Activated CD8-positive, alpha-beta memory T cell treated with anti-CD3 and anti-CD28 coated beads, Interleukin-2, amount 10 ng/mL, durations not matched to agents 7 days and 5 days (primary cell): ENCODE data around the gene DKKL1. TPM values are rescaled to one million over a fixed set of nuclear protein-coding genes. Genes with fewer than 3 reads are reported as not detected.

ENCODE experiments used
- ATAC-seq: fragments of 150-1000 bp; cut with Tn5 transposase; one replicate; pipeline ENCODE4 v1.10.0; 2021; ENCODE audit warnings: moderate library complexity
- CTCF ChIA-PET: fragments of 350-600 bp; sonication (Branson Sonifier 250); formaldehyde crosslinking; loops from one replicate; lab custom pipeline; 2021; ENCODE audit warnings: antibody characterized with exemption; lab: Charles Lee
- DNase-seq: peaks from one replicate; pipeline ENCODE4 v3.0.0-alpha.2; 2020
- H3K27ac Mint-ChIP-seq: one replicate; pipeline ENCODE4 v1.8.0; 2021; ENCODE audit warnings: mild to moderate bottlenecking, mixed read lengths
- H3K27me3 Mint-ChIP-seq: one replicate; pipeline ENCODE4 v1.8.0; 2021; ENCODE audit warnings: mixed read lengths
- H3K36me3 Mint-ChIP-seq: one replicate; pipeline ENCODE4 v1.8.0; 2021; ENCODE audit warnings: mild to moderate bottlenecking, mixed read lengths
- H3K4me1 Mint-ChIP-seq: one replicate; pipeline ENCODE4 v1.8.0; 2021; ENCODE audit warnings: mixed read lengths
- H3K4me3 Mint-ChIP-seq: one replicate; pipeline ENCODE4 v1.8.0; 2021; ENCODE audit warnings: mild to moderate bottlenecking, moderate library complexity, mixed read lengths
- H3K9me3 Mint-ChIP-seq: one replicate; pipeline ENCODE4 v1.8.0; 2022; ENCODE audit warnings: low read depth, mixed read lengths
- total RNA-seq, 2 experiments: library from RNA; stranded (reverse); gene quantifications; one replicate each; pipeline ENCODE4 v1.2.3, GENCODE V29; 2021

The DKKL1 gene
- total RNA-seq, 2 experiments from 2014 or later, result not detected

DNA sequence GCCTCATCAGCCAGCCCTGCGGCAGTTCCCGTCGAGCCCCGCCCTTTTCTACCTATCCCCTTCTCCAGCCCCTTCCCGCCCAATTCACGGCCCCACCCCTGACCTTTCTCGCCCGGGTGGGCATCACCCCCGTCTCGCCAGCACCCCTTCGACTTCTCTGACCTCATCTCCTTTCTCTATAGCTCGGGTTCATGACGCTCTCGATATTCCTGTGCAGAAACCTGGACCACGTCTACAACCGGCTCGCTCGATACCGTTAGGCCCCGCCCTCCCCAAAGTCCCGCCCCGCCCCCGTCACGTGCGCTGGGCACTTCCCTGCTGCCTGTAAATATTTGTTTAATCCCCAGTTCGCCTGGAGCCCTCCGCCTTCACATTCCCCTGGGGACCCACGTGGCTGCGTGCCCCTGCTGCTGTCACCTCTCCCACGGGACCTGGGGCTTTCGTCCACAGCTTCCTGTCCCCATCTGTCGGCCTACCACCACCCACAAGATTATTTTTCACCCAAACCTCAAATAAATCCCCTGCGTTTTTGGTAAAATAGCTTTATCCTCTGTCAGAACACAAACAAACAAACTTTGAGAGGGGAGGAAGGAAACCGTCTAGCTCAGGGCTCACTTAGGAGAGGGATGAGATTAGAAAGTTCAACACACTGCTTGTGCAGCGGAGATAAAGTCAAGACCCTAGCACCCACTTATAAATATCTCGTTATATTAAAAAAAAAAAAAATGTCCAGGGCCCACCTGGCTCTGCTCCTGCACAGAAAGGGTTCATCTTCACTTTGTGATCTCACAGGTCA lies 23.4 kb upstream of the DKKL1 start:
- no peak overlapping the region for H3K4me3 Mint-ChIP-seq
- H3K27ac Mint-ChIP-seq, result peak overlapping the region; percentile 50
- peaks cover 46% of the 10 kb centered on the region for H3K4me1 Mint-ChIP-seq
- peaks cover 29% of the 10 kb centered on the region for H3K36me3 Mint-ChIP-seq
- ATAC-seq (no peak), DNase-seq (no peak)
- no peaks in the 10 kb centered on the region for H3K27me3 Mint-ChIP-seq
- no peaks in the 10 kb centered on the region for H3K9me3 Mint-ChIP-seq
- CTCF ChIA-PET, result interaction anchor here (1.4 kb wide), 1 partner anchor 12 kb away, joined by 5 read pairs; no protein-coding TSS in a partner anchor

DNA sequence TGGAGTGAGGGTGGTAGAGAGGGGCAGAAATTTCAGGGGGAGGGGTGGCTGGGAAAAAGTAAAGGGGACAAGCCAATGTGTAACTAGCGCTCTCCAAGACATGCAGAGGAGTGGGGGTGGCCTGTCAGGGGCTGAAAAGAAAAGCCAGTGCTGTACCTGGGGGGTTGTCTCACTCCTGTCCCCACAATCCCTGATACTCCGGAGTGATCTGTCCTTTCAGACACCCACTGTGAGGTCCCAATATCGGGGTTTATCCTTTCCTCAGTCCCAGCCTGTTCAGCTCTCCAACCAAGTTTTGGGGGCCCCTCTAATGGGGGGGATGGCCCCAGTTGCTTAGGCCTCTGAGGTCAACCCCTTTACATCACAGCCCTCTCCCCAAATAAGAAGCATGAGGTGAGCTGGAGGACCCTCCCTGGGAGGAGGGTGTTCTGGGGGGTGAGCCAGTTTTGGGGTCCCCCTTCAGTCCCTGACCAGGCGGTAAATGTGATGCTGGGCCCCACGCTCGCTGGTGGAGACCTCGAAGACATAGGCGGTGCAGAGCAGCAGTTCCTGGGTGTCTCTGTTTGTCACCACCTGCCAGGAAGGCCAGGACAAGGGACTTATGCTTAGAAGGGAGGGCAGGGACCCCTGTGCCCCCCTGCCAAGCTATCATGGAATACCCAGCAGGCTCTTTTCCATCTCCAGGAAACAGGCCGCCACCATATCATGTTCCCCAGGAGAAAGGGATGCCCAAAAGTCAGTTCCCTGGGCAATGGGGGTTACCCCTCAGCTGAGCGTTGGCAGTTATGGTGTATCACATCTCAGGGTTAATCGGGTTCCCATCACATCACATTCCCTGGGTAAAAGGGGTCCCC lies 22.6 kb upstream of the DKKL1 start:
- H3K4me3 Mint-ChIP-seq, result no peak overlapping the region
- ATAC-seq, result no peak
- no peak for DNase-seq
- H3K9me3 Mint-ChIP-seq, result no peaks in the 10 kb centered on the region
- peaks cover 27% of the 10 kb centered on the region for H3K36me3 Mint-ChIP-seq
- H3K27ac Mint-ChIP-seq, result no peak overlapping the region
- no peaks in the 10 kb centered on the region for H3K27me3 Mint-ChIP-seq
- peaks cover 41% of the 10 kb centered on the region for H3K4me1 Mint-ChIP-seq
- CTCF ChIA-PET, result interaction anchor here (0.5 to 1.4 kb wide), 3 partner anchors 13 to 50 kb away, joined by 3 to 5 read pairs (median 3); no protein-coding TSS in a partner anchor

DNA sequence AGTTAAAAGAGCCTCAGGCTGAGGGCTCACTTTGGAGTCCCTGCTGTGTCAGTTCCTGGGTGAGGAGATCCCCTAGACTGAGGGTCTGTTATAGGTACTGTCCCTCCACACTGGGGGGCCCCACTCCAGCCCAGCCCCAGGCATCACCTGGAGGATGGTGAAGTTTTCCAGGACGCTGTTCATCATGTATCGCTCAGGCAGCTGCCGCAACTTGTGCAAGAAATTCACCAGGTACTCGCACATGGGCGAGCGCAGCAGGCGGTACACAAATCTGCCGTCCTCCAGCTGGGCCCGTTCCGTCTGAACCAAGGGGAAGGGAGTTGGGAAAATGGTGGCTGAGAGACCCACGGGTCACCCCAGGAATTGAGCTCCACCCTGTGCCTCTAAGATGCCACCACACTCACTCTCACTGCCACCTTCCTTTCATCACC lies 21.4 kb upstream of the DKKL1 start:
- no peaks in the 10 kb centered on the region for H3K27me3 Mint-ChIP-seq
- ATAC-seq (no peak), DNase-seq (no peak)
- peaks cover 25% of the 10 kb centered on the region for H3K36me3 Mint-ChIP-seq
- peaks cover 30% of the 10 kb centered on the region for H3K4me1 Mint-ChIP-seq
- H3K27ac Mint-ChIP-seq, result no peak overlapping the region
- H3K9me3 Mint-ChIP-seq, result no peaks in the 10 kb centered on the region
- CTCF ChIA-PET, result interaction anchor here (0.8 to 1.0 kb wide), 2 partner anchors 10 to 49 kb away, joined by 3 read pairs; no protein-coding TSS in a partner anchor
- H3K4me3 Mint-ChIP-seq, result no peak overlapping the region

DNA sequence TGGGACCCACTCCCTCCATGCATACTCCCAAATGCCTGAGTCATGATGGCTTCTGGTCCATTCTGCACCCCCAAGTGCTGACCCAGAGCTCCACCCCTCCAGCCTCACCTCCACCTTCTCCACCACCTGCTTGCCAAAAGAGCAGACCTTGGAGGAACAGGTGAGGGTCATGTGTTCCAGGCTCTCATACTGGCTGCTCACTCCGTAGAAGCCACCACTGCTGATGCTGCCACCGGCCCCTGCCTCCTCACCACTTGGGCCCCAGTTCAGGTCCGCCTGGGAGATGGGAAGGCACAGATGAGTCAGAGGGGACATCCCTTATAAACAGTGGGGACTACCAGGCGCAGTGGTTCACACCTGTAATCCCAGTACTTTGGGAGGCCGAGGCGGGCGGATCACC lies 20.6 kb upstream of the DKKL1 start:
- H3K27me3 Mint-ChIP-seq, result no peaks in the 10 kb centered on the region
- H3K36me3 Mint-ChIP-seq, result peaks cover 19% of the 10 kb centered on the region
- ATAC-seq, result no peak
- peaks cover 26% of the 10 kb centered on the region for H3K4me1 Mint-ChIP-seq
- CTCF ChIA-PET, result interaction anchor here (0.8 kb wide), 1 partner anchor 11 kb away, joined by 3 read pairs; no protein-coding TSS in a partner anchor
- no peak overlapping the region for H3K4me3 Mint-ChIP-seq
- DNase-seq, result no peak
- no peaks in the 10 kb centered on the region for H3K9me3 Mint-ChIP-seq
- H3K27ac Mint-ChIP-seq, result no peak overlapping the region

DNA sequence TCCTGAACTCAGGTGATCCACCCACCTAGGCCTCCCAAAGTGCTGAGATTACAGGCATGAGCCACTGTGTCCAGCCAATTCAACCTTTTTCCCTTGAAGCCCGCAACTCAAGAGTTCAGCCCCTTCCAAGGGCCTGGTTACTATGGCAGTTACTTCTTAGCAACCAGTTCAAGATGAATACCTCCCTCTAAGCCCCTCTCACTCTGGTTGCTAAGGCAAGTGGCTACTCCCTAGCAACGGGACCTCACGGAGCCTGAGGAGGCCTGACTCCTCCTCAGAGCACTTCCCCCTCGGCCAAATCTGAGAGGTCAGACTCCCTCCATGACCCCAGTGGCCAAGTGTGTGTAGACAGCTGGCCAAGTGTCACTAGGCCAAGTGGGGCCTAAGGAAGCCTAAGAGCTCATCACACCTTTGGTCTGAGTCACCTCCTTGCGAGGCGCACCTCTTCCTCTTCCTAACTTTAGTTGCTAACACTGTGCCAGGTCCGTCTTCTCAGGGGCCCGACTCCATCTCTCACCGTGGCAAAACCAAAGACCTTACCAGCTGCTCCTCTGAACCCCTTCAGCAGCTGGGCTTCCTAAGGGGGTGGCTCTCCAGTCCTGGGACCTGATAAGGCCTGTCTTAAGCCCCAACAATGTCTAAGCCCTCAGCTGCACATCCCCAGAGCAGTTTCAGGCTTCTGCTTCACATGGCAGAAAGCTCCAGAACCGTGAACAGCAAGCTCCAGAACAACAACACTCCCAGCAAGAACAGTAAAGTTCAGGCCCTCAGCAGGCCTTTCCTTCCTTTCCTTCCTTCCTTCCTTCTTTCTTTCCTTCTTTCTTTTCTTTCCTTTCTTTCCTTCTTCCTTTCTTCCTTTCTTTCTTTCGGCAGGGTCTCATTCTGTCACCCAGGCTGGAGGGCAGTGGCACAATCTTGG lies 18.9 kb upstream of the DKKL1 start:
- H3K36me3 Mint-ChIP-seq, result peaks cover 7% of the 10 kb centered on the region
- no peak for DNase-seq
- H3K9me3 Mint-ChIP-seq, result peaks cover 3% of the 10 kb centered on the region
- CTCF ChIA-PET, result interaction anchor here (1.1 to 1.2 kb wide), 3 partner anchors 43 to 75 kb away, joined by 3 read pairs; no protein-coding TSS in a partner anchor
- no peaks in the 10 kb centered on the region for H3K27me3 Mint-ChIP-seq
- ATAC-seq, result no peak
- no peak overlapping the region for H3K4me3 Mint-ChIP-seq
- H3K4me1 Mint-ChIP-seq, result peaks cover 15% of the 10 kb centered on the region
- peak overlapping the region; percentile 50 for H3K27ac Mint-ChIP-seq

DNA sequence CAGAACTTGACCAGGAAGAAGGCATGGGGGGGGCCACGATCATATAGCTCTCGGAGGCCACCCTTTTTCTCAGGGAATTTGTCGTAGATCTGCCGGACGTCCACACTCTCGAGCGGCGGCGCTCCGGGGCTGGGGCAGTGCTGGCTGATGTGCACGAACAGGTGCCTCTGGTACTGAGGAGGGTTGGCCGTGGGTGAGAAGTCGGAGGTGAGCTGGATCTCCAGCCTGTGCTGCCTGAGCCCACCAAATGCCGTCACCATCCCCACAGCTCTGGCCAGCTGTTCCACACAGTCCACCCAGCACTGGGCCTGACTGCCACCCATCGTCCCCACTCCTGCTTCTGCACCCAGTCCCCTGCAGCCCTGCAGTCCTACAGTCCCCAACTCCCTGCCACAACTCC lies 16.5 kb upstream of the DKKL1 start:
- H3K27ac Mint-ChIP-seq, result no peak overlapping the region
- H3K36me3 Mint-ChIP-seq, result no peaks in the 10 kb centered on the region
- CTCF ChIA-PET, result interaction anchor here (1.6 to 1.9 kb wide), 2 partner anchors 11 to 19 kb away, joined by 3 to 4 read pairs; no protein-coding TSS in a partner anchor
- DNase-seq (no peak), ATAC-seq (no peak)
- no peaks in the 10 kb centered on the region for H3K27me3 Mint-ChIP-seq
- H3K4me1 Mint-ChIP-seq, result peaks cover 7% of the 10 kb centered on the region
- H3K9me3 Mint-ChIP-seq, result peaks cover 3% of the 10 kb centered on the region
- no peak overlapping the region for H3K4me3 Mint-ChIP-seq

DNA sequence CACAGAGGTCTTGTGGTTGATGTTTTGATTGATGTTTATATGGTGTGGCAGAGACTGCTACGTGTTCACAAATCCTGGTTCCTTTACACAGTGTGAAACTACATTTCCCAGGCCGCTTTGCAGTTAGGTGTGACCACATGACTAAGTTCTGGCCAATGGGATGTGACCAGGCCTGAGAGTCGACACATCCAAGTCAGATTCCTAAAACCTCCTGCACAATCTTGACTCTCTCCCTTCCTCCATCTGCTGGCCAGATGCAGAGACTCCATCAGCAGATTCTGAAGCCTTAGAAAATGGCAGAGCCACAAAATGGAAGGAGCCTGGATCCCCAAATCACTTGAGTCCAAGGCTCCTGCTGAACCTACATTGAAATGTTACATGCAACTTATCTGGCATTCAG lies 15.8 kb upstream of the DKKL1 start:
- CTCF ChIA-PET, result interaction anchor here (1.5 to 1.9 kb wide), 3 partner anchors 11 to 20 kb away, joined by 3 to 5 read pairs (median 4); no protein-coding TSS in a partner anchor
- ATAC-seq, result peak; percentile 49
- peak overlapping the region; percentile 24 for H3K27ac Mint-ChIP-seq

DNA sequence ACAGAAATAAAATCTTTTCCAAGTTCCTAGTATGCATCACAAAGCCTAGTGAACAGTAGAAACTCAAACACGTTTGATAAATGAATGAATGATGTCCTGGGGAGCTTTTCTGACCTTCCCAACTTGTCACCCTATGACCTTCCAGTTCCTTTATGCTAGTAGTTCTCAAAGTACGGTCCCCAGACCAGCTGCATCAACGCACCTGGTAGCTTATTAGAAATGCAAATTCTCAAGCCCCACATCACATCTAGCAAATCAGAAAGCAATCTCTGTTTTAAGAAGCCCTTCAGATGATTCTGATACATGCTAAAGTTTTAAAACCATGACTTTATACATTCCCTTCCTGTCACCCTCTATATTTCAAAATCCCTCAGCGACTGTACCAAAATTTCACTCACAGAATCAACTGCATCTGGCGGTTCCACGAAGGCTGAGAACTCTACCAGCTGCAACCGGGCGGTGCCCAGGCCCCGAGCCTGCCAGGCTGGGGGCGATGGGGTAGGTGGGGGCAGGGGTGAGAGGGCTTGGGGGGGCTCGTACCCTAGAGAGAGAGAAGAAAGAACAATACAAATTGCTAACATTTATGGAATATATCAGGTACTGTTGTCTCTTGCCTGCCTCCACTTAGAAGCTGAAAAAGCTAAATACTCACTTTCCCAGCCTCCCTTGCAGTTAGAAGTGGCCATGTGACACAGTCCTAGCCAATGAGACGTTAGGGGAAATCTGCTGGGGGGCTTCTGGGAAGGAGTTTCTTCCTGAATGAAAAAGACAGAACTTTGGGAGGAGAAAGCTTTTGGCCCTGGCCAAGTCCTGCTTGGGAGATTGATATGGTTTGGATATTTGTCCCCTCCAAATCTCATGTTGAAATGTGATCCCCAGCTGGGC lies 15.1 kb upstream of the DKKL1 start:
- no peak for ATAC-seq
- Mint-ChIP-seq H3K27me3 (no peaks in the 10 kb centered on the region), H3K27ac (no peak overlapping the region), H3K9me3 (peaks cover 3% of the 10 kb centered on the region), H3K36me3 (no peaks in the 10 kb centered on the region), H3K4me1 (peaks cover 7% of the 10 kb centered on the region), H3K4me3 (no peak overlapping the region)
- no peak for DNase-seq
- CTCF ChIA-PET, result interaction anchor here (1.5 to 1.9 kb wide), 3 partner anchors 10 to 21 kb away, joined by 3 to 5 read pairs (median 4); no protein-coding TSS in a partner anchor

More for the DNA sequence above, 15.8 kb upstream of the DKKL1 start:
- Mint-ChIP-seq H3K4me1 (peaks cover 7% of the 10 kb centered on the region), H3K36me3 (no peaks in the 10 kb centered on the region), H3K9me3 (peaks cover 3% of the 10 kb centered on the region), H3K4me3 (no peak overlapping the region), H3K27me3 (no peaks in the 10 kb centered on the region)
- DNase-seq, result no peak

DNA sequence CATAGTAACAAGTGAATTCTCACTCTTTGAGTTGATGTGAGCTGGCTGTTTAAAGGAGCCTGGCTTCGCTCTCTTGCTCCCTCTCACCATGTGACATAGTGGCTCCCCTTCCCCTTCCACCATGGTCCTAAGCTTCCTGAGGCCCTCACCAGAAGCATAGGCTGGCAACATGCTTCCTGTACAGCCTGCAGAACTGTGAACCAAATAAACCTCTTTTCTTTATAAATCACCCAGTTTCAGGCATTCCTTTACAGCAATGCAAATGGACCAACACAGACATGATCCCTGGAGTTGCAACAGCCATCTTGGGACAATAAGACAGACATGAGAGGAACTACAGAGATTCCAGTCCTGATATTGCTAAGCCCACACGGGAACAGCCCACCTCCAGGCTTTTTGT lies 14.1 kb upstream of the DKKL1 start:
- DNase-seq, result no peak
- CTCF ChIA-PET, result interaction anchor here (1.5 kb wide), 1 partner anchor 20 kb away, joined by 5 read pairs; no protein-coding TSS in a partner anchor
- H3K4me3 Mint-ChIP-seq, result no peak overlapping the region
- H3K4me1 Mint-ChIP-seq, result peaks cover 6% of the 10 kb centered on the region
- no peaks in the 10 kb centered on the region for H3K27me3 Mint-ChIP-seq
- ATAC-seq, result no peak
- H3K27ac Mint-ChIP-seq, result no peak overlapping the region
- peaks cover 3% of the 10 kb centered on the region for H3K9me3 Mint-ChIP-seq
- no peaks in the 10 kb centered on the region for H3K36me3 Mint-ChIP-seq

DNA sequence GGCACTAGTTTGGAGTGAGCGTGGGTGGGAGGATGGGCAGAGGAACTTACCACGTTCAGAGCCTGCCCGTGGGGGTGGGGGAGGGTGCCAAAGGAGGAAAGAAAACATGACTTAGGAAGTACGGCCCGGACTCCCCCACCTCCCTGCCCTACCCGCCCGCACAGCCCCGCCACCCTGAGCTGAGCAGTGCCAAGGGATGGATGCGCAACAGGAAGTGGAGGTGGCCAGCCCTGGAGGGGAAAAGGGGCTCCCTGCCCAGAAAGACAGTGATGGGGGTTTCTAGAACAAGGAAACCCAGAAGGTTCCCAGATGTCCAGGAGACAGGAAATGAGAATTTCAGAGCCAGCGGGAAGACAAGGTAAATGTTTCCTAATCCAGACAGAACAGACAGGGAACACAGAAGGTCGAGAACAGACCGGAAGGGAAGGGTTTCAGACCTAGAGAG lies 7.7 kb upstream of the DKKL1 start:
- Mint-ChIP-seq H3K36me3 (no peaks in the 10 kb centered on the region), H3K27me3 (peaks cover 22% of the 10 kb centered on the region), H3K4me1 (peaks cover 2% of the 10 kb centered on the region), H3K9me3 (no peaks in the 10 kb centered on the region), H3K27ac (no peak overlapping the region), H3K4me3 (no peak overlapping the region)
- CTCF ChIA-PET, result no interaction called here
- no peak for DNase-seq
- ATAC-seq, result no peak

DNA sequence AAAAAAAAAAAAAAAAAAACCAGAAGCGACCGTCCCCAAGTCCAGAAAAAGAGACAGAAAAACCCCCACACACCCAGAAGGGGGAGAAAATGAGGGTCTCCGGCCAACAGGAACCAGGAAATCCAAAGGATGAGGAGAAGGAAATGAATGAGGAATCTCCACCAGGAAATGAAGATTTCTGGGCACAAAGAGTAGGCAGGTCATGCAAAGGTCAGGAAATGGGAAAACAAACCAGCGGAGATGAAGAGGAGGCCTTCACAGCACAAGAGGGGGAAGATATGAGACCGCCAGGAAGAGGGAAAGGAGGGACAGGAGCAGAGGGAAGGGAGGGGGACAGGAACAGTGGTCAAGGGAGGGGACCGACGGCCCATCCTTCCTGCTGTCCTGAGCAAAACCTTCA lies 7.3 kb upstream of the DKKL1 start:
- no peak overlapping the region for H3K4me3 Mint-ChIP-seq
- no peaks in the 10 kb centered on the region for H3K9me3 Mint-ChIP-seq
- H3K36me3 Mint-ChIP-seq, result no peaks in the 10 kb centered on the region
- no peak overlapping the region for H3K27ac Mint-ChIP-seq
- peaks cover 2% of the 10 kb centered on the region for H3K4me1 Mint-ChIP-seq
- DNase-seq, result no peak
- CTCF ChIA-PET, result no interaction called here
- ATAC-seq, result no peak
- peaks cover 22% of the 10 kb centered on the region for H3K27me3 Mint-ChIP-seq
